ENCODE measurements around the gene ERBIN. TPM values are rescaled to one million over a fixed set of nuclear protein-coding genes. Genes with fewer than 3 reads are reported as not detected.

Gene ERBIN
- total and polyA plus RNA-seq, 2 experiments from 2014 or later: 15.6 to 26.4 TPM

- DNase-seq (ENCODE audit: low spot score) (peak; percentile 30), ATAC-seq (peak; percentile 54)
- H3K27ac ChIP-seq (ENCODE audit: low read depth): peak overlapping the region; percentile 12
- TF ChIP-seq STAT1 (IDR thresholded peaks at IDR 0.05; ENCODE audit: unreplicated experiment) (no peak), ZNF462 (CRISPR knock-in tag; IDR thresholded peaks at IDR 0.05) (0 out of 2 replicates have a peak, but pooled peaks have one; percentile 15)
- H3K36me3 ChIP-seq (ENCODE audit: insufficient read depth): 0 out of 2 replicates have a peak, but pooled peaks cover 5% of the 10 kb centered on the region
- no peak overlapping the region for H3K4me3 ChIP-seq
- H3K27ac Mint-ChIP-seq: no peak overlapping the region; the same call in 1 of the 2 replicates
- peaks cover 84% of the 10 kb centered on the region for H3K79me2 ChIP-seq (replicated peaks; ENCODE audit: insufficient read depth)
- H3K4me1 ChIP-seq (ENCODE audit: insufficient read depth): peaks cover 30% of the 10 kb centered on the region
- H3K4me1 Mint-ChIP-seq: peaks cover 45% of the 10 kb centered on the region
- no peaks in the 10 kb centered on the region for H4K20me1 ChIP-seq (replicated peaks; ENCODE audit: insufficient read depth)
- H3K4me3 Mint-ChIP-seq: no peak overlapping the region
- peaks cover 2% of the 10 kb centered on the region for H3K27me3 Mint-ChIP-seq (ENCODE audit: insufficient read depth, low read depth, poor library complexity)
- H3K4me2 ChIP-seq: peak overlapping the region; percentile 47
- peaks cover 30% of the 10 kb centered on the region for H3K36me3 Mint-ChIP-seq (ENCODE audit: low read depth)
- no peaks in the 10 kb centered on the region for H3F3A ChIP-seq (replicated peaks; ENCODE audit: low read depth)
- peaks cover 18% of the 10 kb centered on the region for H3K9me3 Mint-ChIP-seq
- H3K27me3 ChIP-seq (ENCODE audit: insufficient read depth): no peaks in the 10 kb centered on the region
- no peaks in the 10 kb centered on the region for H3K9me2 ChIP-seq (ENCODE audit: insufficient read depth)
- H2AFZ ChIP-seq: no peak overlapping the region
Observed at GRCh38 chr5:65981548-65981947, 55.2 kb downstream of the ERBIN start.

- Mint-ChIP-seq H3K4me3 (no peak overlapping the region), H3K36me3 (ENCODE audit: low read depth) (peaks cover 28% of the 10 kb centered on the region), H3K9me3 (peaks cover 18% of the 10 kb centered on the region), H3K27ac (peak overlapping the region; percentile 85), H3K4me1 (peaks cover 45% of the 10 kb centered on the region), H3K27me3 (ENCODE audit: insufficient read depth, low read depth, poor library complexity) (peaks cover 2% of the 10 kb centered on the region)
- H3K79me2 ChIP-seq (replicated peaks; ENCODE audit: insufficient read depth): peaks cover 87% of the 10 kb centered on the region
- peak overlapping the region; percentile 47 for H3K4me2 ChIP-seq
- no peaks in the 10 kb centered on the region for H3K9me2 ChIP-seq (ENCODE audit: insufficient read depth)
- H3K4me3 ChIP-seq: no peak overlapping the region
- 0 out of 2 replicates have a peak, but pooled peaks cover 5% of the 10 kb centered on the region for H3K36me3 ChIP-seq (ENCODE audit: insufficient read depth)
- peaks cover 30% of the 10 kb centered on the region for H3K4me1 ChIP-seq (ENCODE audit: insufficient read depth)
- H4K20me1 ChIP-seq (replicated peaks; ENCODE audit: insufficient read depth): no peaks in the 10 kb centered on the region
- no peaks in the 10 kb centered on the region for H3F3A ChIP-seq (replicated peaks; ENCODE audit: low read depth)
- peak; percentile 36 for DNase-seq (ENCODE audit: low spot score)
- no peak overlapping the region for H2AFZ ChIP-seq
- no peaks in the 10 kb centered on the region for H3K27me3 ChIP-seq (ENCODE audit: insufficient read depth)
- H3K27ac ChIP-seq (ENCODE audit: low read depth): peak overlapping the region; percentile 12
- ATAC-seq: peak; percentile 31
- TF ChIP-seq POLR2AphosphoS5 (IDR thresholded peaks at IDR 0.05; ENCODE audit: low read depth) (no peak), ZNF462 (CRISPR knock-in tag; IDR thresholded peaks at IDR 0.05) (no peak), CREB1 (CRISPR knock-in tag; IDR thresholded peaks at IDR 0.05; ENCODE audit: low read depth) (no peak)
Observed at GRCh38 chr5:65981969-65982619, 55.7 kb downstream of the ERBIN start.
